ENCODE results near the gene DOCK8. TPM values are rescaled to one million over a fixed set of nuclear protein-coding genes. Genes with fewer than 3 reads are reported as not detected.

Gene DOCK8
- total and polyA plus RNA-seq, 3 donors from 2014 or later, result 46.7 to 63.9 (median 51.4) TPM

DNA sequence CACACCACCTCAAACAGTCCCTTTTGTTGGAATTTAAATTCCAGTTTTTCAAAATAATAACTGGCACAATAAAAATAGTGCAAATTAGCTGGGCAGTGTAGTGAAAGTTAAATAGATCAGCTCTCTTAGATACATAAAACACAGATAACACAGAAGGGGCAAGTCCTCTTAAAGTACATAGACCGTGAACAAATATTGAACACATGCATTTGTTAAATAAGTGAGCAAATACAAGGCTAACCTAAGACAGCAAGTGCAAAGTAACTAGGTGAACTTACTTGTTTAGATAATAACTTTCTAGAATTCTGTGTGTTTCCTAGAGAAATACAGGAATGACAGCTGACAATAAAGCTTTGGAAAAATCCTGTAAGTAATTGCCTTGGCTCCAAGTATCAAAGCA, 280.1 kb downstream of the DOCK8 start:
- Histone ChIP-seq H3K36me3 (ENCODE audit: low read depth, missing control alignments) (no peaks in the 10 kb centered on the region), H3K4me3 (no peak overlapping the region), H3K4me1 (no peaks in the 10 kb centered on the region), H3K27me3 (no peaks in the 10 kb centered on the region), H3K27ac (no peak overlapping the region), H3K9me3 (no peaks in the 10 kb centered on the region)
- TF ChIP-seq POLR2A (IDR thresholded peaks at IDR 0.05), result no peak
- TF ChIP-seq, protein P1, sequence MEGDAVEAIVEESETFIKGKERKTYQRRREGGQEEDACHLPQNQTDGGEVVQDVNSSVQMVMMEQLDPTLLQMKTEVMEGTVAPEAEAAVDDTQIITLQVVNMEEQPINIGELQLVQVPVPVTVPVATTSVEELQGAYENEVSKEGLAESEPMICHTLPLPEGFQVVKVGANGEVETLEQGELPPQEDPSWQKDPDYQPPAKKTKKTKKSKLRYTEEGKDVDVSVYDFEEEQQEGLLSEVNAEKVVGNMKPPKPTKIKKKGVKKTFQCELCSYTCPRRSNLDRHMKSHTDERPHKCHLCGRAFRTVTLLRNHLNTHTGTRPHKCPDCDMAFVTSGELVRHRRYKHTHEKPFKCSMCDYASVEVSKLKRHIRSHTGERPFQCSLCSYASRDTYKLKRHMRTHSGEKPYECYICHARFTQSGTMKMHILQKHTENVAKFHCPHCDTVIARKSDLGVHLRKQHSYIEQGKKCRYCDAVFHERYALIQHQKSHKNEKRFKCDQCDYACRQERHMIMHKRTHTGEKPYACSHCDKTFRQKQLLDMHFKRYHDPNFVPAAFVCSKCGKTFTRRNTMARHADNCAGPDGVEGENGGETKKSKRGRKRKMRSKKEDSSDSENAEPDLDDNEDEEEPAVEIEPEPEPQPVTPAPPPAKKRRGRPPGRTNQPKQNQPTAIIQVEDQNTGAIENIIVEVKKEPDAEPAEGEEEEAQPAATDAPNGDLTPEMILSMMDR (IDR thresholded peaks at IDR 0.05), result no peak
- intact Hi-C loops (cut with DNase I; ENCODE audit: low total_unique reads), result no loop called here
- 90 to 97% methylated on average over 1 of the region's 1 CpG for WGBS, 2 donors
- no peak for DNase-seq

DNA sequence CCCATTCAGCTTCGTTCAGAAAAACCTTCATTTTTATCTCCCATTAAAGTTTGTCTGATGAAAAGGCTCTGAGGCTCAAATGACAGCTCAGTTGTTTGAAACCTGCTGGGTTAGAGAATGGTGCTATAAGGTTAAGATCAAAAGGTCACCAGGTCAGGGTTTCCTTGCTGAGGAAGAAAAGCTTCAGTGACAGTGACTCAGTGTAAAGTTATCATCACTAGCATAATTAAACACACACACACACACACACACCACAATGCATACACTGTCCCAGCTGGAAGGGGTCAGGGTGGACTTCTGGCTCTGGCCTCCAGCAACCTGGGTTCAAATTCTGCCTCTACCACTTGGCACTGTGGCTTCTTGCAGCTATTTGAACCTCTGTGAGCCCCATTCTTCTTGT, 281.1 kb downstream of the DOCK8 start:
- Histone ChIP-seq H3K36me3 (ENCODE audit: low read depth, missing control alignments) (no peaks in the 10 kb centered on the region), H3K9me3 (no peaks in the 10 kb centered on the region), H3K4me3 (no peak overlapping the region), H3K4me1 (no peaks in the 10 kb centered on the region), H3K27me3 (no peaks in the 10 kb centered on the region), H3K27ac (no peak overlapping the region)
- WGBS, 2 donors, result 76 to 79% methylated on average over 1 of the region's 1 CpG
- TF ChIP-seq POLR2A (IDR thresholded peaks at IDR 0.05), result no peak
- TF ChIP-seq, protein P1 (IDR thresholded peaks at IDR 0.05), result no peak
- DNase-seq, result no peak
- intact Hi-C loops (cut with DNase I; ENCODE audit: low total_unique reads), result no loop called here

DNA sequence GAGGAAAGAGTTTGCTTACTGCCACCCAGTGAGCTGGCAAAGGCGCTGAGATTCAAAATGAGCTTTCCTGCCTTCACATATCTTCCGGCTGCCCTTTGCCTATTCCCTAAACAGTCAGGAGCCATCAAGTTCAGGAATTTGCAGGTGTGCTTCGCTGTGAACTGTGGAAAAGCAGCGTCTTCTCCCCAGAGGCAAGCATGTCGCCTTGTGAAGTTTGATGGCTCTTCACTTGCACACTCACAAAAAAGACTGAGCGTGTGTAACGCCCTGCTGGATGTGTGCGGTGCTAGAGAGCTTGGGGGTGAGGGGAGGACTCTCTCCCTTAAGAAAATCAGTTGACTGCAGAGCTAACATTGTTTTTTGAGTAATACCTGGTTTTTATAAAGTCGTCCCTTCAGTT, 288.7 kb downstream of the DOCK8 start:
- H3K4me3 ChIP-seq, result peak overlapping the region; percentile 72 to 76
- WGBS, 2 donors, result 48 to 61% methylated on average over 9 of the region's 9 CpGs
- H3K4me1 ChIP-seq, result peaks cover 16% of the 10 kb centered on the region
- no peaks in the 10 kb centered on the region for H3K27me3 ChIP-seq
- no peak for TF ChIP-seq POLR2A (IDR thresholded peaks at IDR 0.05)
- no peak for DNase-seq
- H3K36me3 ChIP-seq (ENCODE audit: low read depth, missing control alignments), result no peaks in the 10 kb centered on the region
- H3K27ac ChIP-seq, result peak overlapping the region in 1 of 2 donors; percentile 88
- H3K9me3 ChIP-seq, result no peaks in the 10 kb centered on the region
- intact Hi-C loops (cut with DNase I; ENCODE audit: low total_unique reads), result no loop called here

DNA sequence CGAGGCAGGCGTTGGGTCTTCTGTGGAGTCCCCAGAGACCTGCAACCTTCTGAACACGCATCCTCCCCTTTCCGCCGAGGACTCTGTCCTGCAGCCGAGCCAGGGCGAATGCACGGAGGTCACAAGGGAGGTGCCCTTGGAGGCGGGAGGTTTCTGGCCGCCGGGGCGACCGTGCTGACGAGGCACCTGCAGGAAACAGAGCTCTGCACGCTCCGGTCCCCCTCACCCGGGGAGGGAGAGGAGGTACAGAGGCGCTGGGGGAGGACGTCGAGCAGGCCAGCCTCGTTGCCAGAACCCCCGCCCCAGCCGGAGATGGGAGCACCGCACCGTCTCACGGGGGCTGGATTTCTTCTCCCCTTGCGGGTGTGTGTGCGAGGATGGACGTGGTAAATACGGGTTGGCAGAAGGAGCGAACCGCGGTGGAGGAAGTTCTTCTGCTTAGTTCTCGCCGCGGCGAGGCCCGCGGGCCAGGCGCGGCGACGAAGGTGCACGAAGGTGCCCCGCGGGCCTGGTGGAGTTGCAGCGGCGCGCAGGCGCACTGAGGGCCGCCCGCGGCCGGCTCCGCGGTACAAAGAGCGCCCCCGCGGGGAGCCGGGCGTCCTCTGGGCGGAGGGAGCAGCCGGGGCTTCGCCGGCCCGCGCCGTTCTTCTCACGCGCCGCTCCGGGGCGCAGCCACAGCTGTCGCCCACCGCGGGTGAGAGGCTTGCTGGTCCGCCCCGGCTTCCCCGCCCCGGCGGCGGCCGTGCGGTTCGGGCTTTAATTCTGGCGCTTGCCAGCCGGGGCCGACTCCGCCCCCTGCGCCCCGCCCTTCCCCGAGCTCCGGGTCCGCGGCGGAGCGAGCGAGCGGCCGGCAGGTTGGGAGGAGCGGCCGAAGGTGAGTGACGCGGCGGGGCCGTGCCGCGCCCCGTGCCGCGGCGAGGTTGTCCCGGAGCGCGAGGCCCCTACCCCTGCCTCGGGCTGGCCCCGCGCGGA, 289.5 kb downstream of the DOCK8 start, which contains the start of gene KANK1:
TSS of gene KANK1 (plus strand) at position 815 of the 972 bp plus-strand sequence.
- H3K27me3 ChIP-seq, result no peaks in the 10 kb centered on the region
- peak within 1 kb of the TSS; percentile 72 to 76 for H3K4me3 ChIP-seq
- intact Hi-C loops (cut with DNase I; ENCODE audit: low total_unique reads), result no loop called here
- no peaks in the 10 kb centered on the region for H3K9me3 ChIP-seq
- H3K4me1 ChIP-seq, result peaks cover 16% of the 10 kb centered on the region
- peak within 1 kb of the TSS; percentile 81 to 88 for H3K27ac ChIP-seq
- no peaks in the 10 kb centered on the region for H3K36me3 ChIP-seq (ENCODE audit: low read depth, missing control alignments)
- DNase-seq, result peak; percentile 80
- 1 to 5% methylated on average over 3 to 63 of the region's 119 CpGs for WGBS, 2 donors
- TF ChIP-seq POLR2A (IDR thresholded peaks at IDR 0.05), result no peak
- TF ChIP-seq, protein P1 (IDR thresholded peaks at IDR 0.05), result peak in 2 of 3 experiments; percentile 14 to 29

- DNase-seq, result peak; percentile 70
- H3K27ac ChIP-seq, result peak overlapping the region; percentile 63 to 88
- no peaks in the 10 kb centered on the region for H3K27me3 ChIP-seq
- 0 to 1% methylated on average over 10 to 72 of the region's 92 CpGs for WGBS, 2 donors
- TF ChIP-seq, protein P1 (IDR thresholded peaks at IDR 0.05), result no peak
- no peak for TF ChIP-seq POLR2A (IDR thresholded peaks at IDR 0.05)
- peak overlapping the region; percentile 72 to 76 for H3K4me3 ChIP-seq
- H3K9me3 ChIP-seq, result no peaks in the 10 kb centered on the region
- intact Hi-C loops (cut with DNase I; ENCODE audit: low total_unique reads), result no loop called here
- no peaks in the 10 kb centered on the region for H3K36me3 ChIP-seq (ENCODE audit: low read depth, missing control alignments)
- peaks cover 16% of the 10 kb centered on the region for H3K4me1 ChIP-seq
These were observed 290.5 kb downstream of the DOCK8 start for GRCh38 chr9:504921-505740.
